Uterus (tissue), 2 donors: ENCODE measurements around the gene INTS11.

ENCODE experiments used
- POLR2A ChIP-seq, 2 donors: fragments of 450-650 bp; IDR thresholded peaks; one replicate each; pipeline ENCODE4 v1.6.1; 2016; ENCODE audit warnings: antibody characterized with exemption in 2 of 2, mild to moderate bottlenecking in 1 of 2, moderate library complexity in 1 of 2
- TF ChIP-seq, protein P1 (sequence below), 4 experiments: fragments of 200-600 bp in 2 of 4; fragments of 450-650 bp in 2 of 4; sonication (generic) in 2 of 4; IDR thresholded peaks; one replicate each; pipeline ENCODE4 v1.5.1; 2016 to 2019; ENCODE audit warnings: antibody characterized with exemption in 4 of 4, mild to moderate bottlenecking in 2 of 4, moderate library complexity in 1 of 4

DNA sequence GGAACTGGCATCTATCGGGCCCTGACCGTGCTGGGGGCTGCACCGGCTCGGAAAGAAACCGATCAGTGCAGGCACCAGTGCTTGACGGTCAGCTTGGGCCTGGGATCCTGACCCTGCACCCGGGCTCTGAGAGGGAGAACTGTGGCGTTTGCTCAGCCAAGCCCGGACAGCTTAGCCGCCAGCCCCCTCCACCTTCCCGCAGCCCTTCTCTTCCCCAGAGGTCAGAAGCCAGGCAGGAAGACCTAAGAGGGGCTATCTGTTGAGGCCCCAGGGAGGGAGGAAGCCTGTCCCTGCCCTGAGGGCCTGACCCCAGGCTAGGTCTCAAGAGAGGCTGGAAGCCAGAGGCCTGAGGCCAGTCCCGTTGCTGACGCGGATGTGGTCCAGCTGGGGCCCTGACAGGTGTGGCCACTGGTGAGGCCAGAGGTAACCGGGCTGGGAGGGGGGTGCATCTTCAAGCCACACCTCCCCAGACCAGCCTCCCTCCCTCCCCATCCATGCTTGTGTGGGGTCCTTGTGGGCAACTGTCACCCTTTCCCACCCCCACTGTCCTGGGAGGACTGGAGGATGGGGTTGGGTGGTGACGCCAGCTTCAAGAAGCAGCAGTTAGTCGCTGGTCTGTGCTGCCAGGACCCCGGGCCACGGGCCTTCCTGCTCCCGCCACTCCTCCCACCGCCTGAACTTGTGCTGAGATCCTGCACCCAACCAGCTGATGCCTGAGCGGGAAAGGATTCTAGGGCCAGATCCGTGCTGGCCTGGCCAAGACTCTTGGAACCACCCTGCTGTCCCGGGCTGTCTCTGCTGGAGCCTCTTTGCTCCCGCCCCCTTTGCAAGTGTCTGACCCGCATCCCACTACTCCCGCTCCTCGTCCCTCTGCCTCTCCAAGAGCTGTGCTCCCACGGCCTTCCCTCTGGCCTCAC lies 27.3 kb upstream of the INTS11 start:
- TF ChIP-seq, protein P1, sequence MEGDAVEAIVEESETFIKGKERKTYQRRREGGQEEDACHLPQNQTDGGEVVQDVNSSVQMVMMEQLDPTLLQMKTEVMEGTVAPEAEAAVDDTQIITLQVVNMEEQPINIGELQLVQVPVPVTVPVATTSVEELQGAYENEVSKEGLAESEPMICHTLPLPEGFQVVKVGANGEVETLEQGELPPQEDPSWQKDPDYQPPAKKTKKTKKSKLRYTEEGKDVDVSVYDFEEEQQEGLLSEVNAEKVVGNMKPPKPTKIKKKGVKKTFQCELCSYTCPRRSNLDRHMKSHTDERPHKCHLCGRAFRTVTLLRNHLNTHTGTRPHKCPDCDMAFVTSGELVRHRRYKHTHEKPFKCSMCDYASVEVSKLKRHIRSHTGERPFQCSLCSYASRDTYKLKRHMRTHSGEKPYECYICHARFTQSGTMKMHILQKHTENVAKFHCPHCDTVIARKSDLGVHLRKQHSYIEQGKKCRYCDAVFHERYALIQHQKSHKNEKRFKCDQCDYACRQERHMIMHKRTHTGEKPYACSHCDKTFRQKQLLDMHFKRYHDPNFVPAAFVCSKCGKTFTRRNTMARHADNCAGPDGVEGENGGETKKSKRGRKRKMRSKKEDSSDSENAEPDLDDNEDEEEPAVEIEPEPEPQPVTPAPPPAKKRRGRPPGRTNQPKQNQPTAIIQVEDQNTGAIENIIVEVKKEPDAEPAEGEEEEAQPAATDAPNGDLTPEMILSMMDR (IDR thresholded peaks at IDR 0.05), result no peak
- TF ChIP-seq POLR2A (IDR thresholded peaks at IDR 0.05), result no peak
